Hepatic stellate cell (primary cell): Measurements from ENCODE around the gene DZIP3.
A peak's percentile ranks its signal among the peaks of the same experiment; 100 is the strongest.
"Not testable (repeated sequence)": the region's sequence is repeated elsewhere in the genome, so short reads cannot be mapped to it uniquely, and the experiment has no call there.

Experiments used
- DNase-seq: peaks from one replicate; pipeline ENCODE4 v3.0.0; 2011; ENCODE audit warnings: low spot score

Gene DZIP3

DNA sequence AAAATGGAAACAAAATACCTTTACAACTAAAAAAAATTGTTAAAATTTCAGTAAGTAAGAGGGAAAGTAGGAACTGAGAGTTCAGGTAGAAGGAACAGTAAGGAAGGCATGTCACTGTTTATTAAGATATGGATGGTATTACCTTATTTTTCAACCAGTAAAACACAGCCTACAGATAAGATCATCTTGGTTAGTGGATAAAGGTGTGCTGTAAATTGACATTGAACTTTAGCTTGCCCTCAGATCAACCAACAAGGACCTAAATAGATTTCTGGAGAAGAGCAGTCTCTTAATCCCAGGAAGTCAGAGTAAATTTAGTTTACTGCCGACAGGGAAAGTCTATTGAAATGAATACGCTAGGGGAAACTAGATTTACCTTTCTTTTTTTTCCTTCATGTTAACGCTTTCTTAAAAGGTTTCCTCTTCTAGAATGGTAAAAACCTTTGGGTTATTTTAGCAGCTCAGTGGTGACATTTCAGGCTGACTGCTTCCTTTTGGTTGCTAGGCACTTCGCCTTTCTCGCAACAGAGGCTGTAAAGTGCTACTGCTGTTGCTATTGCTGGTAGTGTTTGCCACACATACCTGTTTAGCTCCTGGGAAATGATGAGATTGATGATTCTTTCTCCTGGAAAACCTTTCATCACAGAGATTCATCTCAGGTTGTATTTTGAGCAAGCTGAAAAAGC lies 12.9 kb downstream of the DZIP3 start:
- no peak for DNase-seq

DNA sequence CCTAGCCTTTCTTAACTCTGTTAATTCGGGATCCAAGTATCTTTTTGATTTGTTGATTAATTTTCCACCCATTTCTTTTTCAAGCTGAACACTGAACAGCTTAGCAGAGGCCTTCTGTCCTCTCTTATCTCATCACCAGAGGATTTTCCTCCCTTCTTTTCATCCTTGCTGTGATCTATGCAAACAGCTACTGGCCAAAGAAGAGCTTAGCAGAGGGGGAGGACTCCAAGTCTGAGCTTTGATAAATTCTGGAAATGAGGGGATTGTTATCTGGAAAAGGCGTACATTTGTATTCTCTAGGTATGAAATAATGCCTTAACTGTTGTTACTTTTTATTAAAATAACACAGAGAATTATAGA lies 13.4 kb downstream of the DZIP3 start:
- no peak for DNase-seq

DNA sequence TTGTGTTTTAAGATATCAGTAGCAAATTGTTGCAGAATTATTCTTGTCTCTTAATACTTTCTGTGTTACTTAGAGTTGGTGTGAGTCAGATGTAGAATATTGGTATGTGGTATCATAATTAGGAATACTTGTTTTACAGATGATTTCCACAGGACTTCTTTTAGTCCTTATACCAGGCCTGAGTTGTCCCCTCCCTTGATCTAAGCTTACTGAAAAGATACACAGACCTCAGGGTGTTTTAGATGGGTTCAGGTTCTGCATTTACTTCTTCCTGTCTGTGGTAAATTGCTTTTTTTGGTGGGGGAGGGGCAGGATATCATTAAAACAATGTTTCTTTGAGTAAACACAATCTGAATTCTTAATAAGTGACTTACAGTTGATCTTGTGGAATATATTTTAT lies 14.2 kb downstream of the DZIP3 start:
- DNase-seq: no peak

DNA sequence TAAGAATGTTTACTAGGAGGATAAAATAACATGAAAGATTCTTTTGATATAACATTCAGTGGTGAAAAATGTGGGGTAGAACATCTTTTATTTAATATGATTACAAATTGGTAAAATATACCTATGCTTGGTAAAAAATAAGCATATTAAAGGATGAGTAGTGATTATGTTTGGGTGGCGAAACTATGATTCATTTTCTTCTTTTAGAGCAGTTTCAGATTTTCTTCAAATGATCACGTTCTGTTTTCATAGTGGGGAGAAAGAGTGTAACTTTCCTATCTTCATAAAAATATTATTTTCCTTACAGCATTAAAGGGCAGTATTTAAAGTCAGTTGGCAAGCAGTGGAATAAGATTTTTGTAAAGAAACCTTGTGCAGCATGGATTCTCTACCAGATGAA lies 15.5 kb downstream of the DZIP3 start:
- no peak for DNase-seq

DNA sequence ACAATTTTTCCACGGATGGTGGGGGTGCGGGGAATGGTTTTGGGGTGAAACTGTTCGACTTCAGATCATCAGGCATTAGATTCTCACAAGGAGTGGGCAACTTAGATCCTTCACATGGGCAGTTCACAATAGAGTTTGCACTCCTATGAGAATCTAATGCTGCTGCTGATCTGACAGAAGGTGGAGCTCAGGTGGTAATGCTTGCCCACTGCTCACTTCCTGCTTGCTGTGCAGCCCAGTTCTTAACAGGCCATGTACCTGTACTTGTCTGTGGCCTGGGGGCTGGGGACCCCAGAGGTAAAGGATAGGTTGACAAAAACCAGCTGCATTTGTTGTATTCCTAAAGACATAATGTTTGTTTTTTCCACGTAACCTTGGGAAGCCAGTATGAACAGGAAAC lies 16.0 kb downstream of the DZIP3 start:
- no peak for DNase-seq

DNA sequence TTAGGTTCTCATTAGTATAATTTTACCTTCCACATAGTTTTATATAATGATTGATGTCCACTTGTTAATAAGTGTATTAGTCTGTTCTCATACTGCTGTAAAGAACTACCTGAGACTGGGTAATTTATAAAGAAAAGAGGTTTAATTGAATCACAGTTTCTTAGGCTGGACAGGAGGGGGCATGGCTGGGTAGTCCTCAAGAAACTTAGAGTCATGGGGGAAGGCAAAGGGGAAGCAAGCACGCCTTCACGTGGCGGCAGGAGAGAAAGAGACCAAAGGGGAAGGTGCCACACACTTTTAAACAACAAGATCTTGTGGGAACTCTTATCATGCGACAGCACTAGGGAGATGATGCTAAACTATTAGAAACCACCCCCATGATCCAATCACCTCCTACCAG lies 19.2 kb downstream of the DZIP3 start:
- no peak for DNase-seq

DNA sequence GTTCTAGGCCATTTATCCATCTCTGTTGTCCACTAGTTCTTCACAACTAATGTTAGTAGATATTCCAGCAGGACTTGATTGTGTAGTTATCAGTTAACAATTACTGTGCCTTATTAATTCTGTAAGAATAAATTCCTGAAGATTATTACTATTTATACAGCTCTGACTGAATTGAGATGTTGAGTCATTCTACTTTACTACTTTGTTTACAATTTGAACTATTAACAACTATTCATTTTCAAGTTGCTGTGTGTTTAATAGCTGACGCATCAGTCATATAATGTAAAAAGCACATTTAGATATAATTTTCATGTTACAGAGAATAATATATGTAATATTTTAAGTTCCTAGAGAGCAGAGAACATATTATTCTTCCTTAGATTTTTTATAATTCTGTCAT lies 21.1 kb downstream of the DZIP3 start:
- no peak for DNase-seq

DNA sequence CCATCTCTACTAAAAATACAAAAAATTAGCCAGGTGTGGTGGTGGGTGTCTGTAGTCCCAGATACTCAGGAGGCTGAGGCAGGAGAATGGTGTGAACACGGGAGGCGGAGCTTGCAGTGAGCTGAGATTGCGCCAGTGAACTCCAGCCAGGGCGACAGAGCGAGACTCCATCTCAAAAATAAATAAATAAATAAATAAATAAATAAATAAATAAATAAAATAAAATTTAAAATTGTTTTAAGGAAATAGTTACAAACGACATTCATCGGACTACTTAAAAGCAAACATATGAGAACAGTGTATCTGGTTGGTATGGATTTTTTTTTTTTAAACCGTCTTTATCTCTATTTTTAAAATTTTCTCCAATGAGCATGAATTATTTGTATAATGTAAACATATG lies 26.6 kb downstream of the DZIP3 start:
- DNase-seq: not testable (repeated sequence)

DNA sequence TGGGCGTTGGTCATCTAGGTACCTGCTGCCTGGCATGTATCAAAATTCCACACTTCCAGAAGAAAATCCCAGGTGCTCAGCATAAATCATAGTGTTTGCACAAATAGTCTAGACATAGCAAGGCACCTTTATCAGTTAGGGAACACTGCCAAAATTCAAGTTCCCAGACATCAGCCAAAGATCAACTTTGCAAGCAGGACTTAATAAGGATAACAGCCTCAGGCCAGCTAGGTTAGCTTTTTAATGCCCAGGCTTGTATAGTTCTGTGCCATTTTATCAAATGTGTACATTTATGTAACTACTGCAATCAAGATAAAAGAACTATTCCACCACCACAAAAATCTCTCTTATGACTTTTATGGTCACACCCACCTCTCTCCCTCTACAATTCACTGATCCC lies 30.7 kb downstream of the DZIP3 start:
- DNase-seq: no peak

DNA sequence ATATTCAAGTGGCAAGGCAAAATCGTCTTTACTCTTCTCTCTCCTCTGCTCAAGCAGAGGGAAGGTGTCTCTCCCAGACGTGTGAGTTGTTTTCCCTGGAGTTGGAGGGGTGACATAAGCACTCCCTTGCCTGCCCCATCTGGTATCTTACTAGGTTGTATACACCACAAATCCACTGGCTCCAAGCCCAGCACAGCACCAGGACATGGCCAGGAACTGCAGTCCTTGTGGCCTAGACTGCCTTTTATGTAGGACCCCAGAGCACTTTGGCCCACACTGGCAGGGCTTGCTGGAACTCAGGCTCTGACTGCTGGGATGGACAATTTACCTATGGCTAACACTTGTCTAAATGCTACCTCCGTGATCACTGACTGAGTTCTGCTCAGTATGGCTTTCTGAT lies 34.0 kb downstream of the DZIP3 start:
- no peak for DNase-seq

DNA sequence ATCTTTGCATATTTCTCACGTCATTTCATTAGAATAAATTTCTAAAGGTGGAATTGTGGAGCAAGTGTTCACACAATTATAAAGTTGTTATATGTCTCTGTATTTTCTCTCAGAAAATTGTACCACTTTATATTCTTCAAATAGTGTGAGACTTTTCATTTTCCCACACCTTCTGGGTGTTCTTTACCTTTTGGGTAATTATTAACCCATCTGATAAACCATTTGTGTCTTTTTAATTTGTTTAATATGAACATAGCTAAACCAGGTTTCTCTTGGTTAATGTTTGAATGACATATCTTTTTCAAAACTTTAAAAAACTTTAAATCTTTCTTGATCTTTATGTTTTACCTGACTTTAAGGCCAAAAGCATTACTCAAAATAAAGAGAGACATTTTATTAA lies 40.5 kb downstream of the DZIP3 start:
- DNase-seq: no peak

DNA sequence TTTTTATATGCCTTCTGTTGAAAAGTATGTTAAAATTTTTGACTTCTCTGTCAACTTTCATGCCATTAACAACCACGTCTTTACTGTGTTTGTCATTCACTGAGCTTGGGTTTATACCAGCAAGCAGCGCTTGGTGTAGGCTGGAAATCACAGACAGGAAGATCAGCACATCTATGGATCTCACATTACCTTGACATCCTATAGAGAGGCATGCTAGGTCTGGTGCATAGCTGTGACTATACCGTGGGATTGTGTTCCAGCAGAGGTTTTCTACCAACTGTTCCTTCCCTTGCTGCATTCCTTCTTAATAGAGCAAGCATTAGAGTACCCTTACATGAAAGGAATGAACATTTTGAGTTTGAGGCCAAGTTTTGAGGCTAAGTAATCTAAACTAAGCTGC lies 53.0 kb downstream of the DZIP3 start:
- DNase-seq: no peak

DNA sequence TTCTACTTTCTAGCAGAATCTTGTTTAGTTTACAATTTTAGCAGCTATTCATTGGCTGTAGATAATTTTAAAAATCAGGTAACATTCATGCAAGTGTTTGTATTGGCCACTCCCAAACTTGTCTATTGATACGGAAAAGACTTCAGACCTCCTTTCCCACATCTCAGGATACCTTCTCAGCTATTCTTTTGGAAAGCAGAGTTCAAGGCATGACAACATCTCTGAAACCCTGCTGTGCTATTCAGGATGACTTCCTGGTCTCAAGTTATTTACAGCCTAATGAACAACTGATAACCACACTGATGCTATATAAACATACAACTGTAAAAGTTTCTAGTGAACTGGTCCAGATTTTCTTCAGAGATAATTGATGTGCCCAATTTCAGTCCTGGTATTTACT lies 55.8 kb downstream of the DZIP3 start:
- DNase-seq: no peak

DNA sequence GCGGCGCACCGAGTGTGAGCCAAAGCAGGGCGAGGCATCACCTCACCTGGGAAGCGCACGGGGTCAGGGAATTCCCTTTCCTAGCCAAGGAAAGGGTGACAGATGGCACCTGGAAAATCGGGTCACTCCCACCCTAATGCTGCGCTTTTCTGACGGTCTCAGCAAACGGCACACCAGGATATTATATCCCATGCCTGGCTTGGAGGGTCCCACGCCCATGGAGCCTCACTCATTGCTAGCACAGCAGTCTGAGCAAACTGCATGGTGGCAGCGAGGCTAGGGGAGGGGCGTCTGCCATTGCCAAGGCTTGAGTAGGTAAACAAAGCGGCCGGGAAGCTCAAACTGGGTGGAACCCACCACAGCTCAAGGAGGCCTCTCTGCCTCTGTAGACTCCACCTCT lies 66.1 kb downstream of the DZIP3 start:
- DNase-seq: not testable (repeated sequence)

DNA sequence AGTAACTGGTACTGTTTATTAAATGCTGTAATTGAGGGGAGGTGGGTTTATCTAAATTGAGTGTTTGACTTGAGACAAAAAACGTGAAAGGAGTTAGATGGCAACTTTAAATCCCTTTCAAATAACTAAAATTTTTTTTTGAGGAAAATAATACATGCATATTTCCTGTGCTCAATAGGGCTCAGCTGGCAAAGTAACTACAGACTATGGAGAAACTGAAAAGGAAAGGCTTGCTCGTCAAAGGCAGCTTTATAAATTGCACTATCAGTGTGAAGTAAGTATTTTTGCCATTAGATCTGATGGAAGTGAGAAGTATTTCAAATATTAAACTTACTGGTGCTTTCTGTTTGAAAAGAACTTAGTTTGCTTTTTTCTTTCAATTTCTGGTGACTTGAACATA lies 72.2 kb downstream of the DZIP3 start:
- DNase-seq: no peak

DNA sequence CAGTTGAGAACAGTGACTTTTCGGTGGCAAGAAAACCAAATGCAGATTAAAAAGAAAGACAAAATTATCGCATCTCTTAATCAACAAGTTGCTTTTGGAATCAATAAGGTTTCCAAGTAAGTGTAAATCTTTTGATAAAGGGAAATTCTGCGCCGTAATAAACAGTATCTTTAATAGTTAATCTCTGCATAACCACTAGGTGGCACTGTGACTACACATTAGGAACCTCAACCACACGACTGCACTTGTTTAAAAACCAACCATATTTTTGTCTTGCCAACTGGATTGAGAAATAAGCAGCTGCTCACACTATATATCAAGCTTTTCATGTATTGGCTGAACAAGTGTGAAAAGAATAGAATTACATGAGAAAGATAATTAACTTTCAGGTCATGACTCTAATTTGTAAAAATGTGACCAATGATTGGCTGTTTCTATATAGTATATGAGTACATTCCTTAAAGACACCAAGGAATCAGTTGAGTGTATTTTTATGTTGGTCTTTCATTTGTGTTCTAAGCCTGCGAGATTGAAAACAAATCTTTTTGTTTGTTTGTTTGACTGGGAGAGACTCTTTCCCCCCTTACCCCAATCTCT lies 72.7 kb downstream of the DZIP3 start:
- peak; percentile 24 for DNase-seq

DNA sequence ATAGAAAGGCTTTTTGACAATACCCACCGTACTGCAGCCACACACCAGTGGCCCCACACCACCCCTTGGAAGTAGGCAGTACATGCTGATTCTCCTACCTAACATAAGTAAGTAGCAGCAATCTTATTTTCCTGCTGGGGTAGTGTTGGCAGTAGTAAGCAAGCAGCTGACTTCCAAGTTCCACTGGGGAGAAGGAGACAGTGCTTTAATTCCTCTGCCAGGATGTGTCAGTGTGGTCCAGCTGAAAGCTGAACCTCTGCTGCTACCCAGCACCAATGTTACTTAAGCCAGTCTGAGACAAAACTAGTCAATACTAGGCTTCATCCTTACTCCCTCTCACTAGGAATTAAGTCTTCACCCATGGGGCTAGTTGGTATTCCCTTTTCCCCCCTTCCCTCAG lies 74.7 kb downstream of the DZIP3 start:
- DNase-seq: no peak

DNA sequence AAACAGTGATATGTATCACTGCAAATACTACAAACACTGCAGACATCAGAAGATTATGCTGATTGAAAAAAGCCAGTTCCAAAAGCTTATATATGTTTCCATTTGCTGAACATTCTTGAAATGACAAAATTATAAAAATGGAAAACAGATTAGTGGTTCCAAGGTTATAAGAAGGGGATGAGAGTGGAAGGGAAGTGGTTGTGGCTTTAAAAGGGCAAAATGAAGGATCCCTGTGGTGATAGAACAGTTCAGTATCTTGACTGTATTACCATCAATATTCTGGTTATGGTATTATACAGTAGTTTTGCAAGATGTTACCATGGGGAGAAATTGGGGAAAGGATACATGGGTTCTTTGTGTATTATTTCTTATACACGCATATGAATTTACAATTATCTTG lies 77.8 kb downstream of the DZIP3 start:
- no peak for DNase-seq

DNA sequence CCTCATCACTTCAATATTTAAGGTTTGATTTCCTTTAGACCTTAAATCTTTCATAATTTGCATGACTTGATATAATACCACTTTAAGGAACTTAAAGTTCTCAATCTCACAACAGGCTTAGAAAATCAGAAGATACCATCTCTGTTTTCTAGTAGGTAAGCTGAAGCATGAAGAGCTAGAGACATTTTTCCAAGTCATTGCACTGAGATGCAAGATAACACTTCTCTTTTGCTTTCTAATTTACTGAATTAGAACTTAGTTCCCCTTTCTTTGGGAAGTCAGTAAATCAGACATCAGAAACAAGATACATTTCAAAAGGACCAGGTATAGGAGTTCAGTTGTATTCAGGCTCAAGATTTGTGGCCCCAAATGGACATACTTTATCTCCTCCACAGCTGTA lies 79.7 kb downstream of the DZIP3 start:
- DNase-seq: no peak

DNA sequence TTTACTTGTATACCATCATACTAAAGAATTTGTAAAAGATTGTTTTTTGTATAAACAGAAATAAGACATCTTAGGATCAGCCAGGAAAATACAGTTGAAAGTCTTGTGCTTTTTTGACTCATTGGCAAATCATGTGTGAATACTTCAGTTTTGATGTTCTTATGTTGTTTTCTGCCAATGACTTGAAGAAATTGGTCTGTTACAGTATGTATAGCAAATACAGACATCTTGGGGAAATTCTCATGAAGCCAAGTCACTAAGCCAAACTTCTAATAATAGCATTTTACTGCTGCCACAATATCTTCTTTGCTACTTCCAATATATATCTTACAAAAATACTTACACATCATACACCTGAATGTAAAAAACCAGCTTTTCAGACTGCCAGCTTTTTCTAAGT lies 83.2 kb downstream of the DZIP3 start:
- no peak for DNase-seq

DNA sequence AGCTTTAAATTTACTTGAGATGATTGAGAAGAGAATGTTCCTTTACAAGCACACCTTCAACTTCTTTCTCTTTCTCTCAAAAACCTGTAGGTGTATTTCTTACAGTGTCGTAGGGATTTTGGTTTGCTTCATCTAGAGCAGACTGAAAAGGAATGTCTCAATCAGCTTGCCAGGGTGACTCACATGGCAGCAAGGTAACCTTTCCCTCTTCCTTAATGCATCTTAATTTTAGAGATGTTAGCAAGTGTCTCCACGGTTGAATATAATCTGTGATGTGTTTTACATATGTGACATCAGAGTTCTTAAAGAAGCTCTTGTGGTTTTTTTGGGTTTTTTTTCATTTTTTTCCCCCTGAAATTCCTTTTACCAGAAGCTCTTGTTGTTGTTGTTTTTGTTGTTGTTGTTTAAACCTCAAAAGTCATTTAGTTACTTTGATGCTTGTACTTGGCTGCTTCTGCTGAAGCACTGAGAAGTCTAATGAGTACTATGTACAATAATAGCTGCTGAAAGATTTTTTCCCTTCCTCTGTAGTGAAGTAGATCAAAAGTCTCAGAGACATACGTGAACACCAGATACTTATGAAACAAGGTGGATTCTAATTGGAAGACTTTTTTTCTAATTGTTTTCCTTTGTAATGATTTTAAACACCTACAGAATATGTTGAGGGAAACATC lies 84.6 kb downstream of the DZIP3 start:
- no peak for DNase-seq

DNA sequence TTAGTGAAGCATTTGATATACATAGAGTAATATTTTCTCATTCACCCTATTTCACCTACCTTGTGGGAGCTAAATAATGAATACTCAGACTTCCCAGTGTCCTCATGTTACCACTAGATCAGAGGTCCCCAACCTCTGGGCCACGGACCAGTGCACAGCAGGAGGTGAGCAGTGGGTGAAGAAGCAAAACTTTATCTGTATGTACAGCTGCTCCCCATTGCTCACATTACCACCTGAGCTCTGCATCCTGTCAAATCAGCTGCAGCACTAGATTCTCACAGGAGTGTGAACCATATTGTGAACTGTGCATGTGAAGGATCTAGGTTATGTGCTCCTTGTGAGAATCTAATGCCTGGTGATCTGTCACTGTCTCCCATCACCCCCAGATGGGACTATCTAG lies 88.3 kb downstream of the DZIP3 start:
- DNase-seq: no peak

DNA sequence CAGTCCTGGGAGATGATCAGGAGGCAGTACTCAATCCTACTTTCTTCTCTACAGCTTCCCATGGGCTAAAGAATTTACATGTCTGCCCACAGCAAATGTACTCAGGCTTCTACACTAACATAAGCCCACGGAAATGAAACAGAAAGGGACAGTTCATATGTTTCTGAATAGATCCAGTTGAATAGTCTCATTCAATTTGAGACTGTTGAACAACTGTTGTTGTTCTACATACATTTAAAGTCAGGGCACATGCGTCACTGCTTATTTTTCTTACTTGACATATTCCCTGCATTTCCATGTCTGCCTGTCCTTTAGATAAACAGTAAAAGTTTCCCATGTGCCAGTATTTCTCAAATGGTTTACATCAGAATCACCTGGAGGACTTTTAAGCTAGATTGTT lies 102.8 kb downstream of the DZIP3 start:
- DNase-seq: not testable (repeated sequence)

DNA sequence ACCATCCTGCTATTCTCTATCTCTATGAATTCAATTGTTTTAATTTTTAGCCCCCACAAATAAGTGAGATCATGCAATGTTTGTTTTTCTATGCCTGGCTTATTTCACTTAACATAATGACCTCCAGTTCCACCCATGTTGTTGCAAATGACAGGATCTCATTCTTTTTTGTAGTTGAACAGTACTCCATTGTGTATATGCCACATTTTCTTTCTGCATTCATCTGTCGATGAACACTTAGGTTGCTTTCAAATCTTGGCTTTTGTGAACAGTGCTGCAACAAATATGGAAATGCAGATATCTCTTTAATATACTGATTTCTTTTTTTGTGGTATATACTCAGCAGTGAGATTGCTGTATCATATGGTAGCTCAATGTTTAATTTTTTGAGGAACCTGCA lies 108.9 kb downstream of the DZIP3 start:
- DNase-seq: no peak
